ENCODE results near the gene PTGR2.
"Not testable (repeated sequence)": the region's sequence is repeated elsewhere in the genome, so short reads cannot be mapped to it uniquely, and the experiment has no call there.

DNA sequence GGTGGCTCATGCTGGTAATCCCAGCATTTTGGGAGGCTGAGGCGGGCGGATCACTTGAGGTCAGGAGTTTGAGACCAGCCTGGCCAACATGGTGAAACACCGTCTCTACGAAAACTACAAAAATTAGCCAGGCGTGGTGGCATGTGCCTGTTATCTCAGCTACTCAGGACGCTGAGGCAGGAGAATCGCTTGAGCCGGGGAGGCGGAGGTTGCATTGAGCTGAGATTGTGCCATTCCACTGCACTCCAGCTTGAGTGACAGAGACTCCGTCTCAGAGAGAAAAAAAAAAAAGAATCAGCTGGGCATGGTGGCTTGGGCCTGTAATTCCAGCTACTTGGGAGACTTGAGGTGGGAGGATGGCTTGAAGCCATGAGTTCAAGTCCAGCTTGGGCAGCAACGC, 18.1 kb downstream of the PTGR2 start:
- TF ChIP-seq CTCF, POLR2A, EP300 (IDR thresholded peaks at IDR 0.05): not testable (repeated sequence)

Data from tibial nerve (tissue), 4 donors.